ENCODE results near the gene FAM241B. TPM values are rescaled to one million over a fixed set of nuclear protein-coding genes. Genes with fewer than 3 reads are reported as not detected.

The FAM241B gene
- 5.1 TPM for total RNA-seq

GRCh38 chr10:69629897-69630650 lies at the start of gene FAM241B:
TSS of gene FAM241B (plus strand) at chr10:69630247. CDS start at chr10:69631744, 1,497 bp downstream.

Other genes starting within 250 kb of the FAM241B start
- gene TACR2, start 213.3 kb upstream of the FAM241B start, total RNA-seq: not detected
- gene TSPAN15, start 178.8 kb upstream of the FAM241B start, total RNA-seq: 28.1 TPM
- not detected for gene NEUROG3, start 56.8 kb upstream of the FAM241B start, total RNA-seq
- gene COL13A1, start 171.7 kb downstream of the FAM241B start, total RNA-seq: 8.1 TPM